HAP-1 (cell line): ENCODE data around the gene GSTA2.
"Not testable (repeated sequence)": the region's sequence is repeated elsewhere in the genome, so short reads cannot be mapped to it uniquely, and the experiment has no call there.

Source experiments
- DNase-seq, 2 experiments: peaks; one replicate each; pipeline ENCODE4 v3.0.0-alpha.2; 2016 to 2020; ENCODE audit warnings: low spot score in 2 of 2
- H3K27me3 ChIP-seq: fragments of 250-450 bp; sonication (Bioruptor Pico); 2 replicates; pipeline ENCODE4 v1.5.1; 2020; ENCODE audit warnings: low read depth, mild to moderate bottlenecking, moderate library complexity
- H3K36me3 ChIP-seq: fragments of 250-450 bp; sonication (Bioruptor Pico); replicated peaks from 2 replicates; pipeline ENCODE4 v1.5.1; 2020; ENCODE audit warnings: mild to moderate bottlenecking
- H3K4me1 ChIP-seq: fragments of 250-450 bp; sonication (Bioruptor Pico); 2 replicates; pipeline ENCODE4 v1.5.1; 2020; ENCODE audit warnings: mild to moderate bottlenecking
- H3K4me3 ChIP-seq: fragments of 250-450 bp; sonication (Bioruptor Pico); 2 replicates; pipeline ENCODE4 v1.5.1; 2020; ENCODE audit warnings: mild to moderate bottlenecking, moderate library complexity
- H3K9me3 ChIP-seq: fragments of 250-450 bp; sonication (Bioruptor Pico); 2 replicates; pipeline ENCODE4 v1.5.1; 2020; ENCODE audit warnings: mild to moderate bottlenecking, moderate library complexity
- in situ Hi-C: fragments of 300-500 bp; cut with MboI; formaldehyde crosslinking; loops from 3 replicates; pipeline ENCODE4 v1.14.3; 2020; ENCODE audit warnings: low sequenced_read_pairs, inconsistent platforms, mixed read lengths

Gene GSTA2

GRCh38 chr6:52763322-52763916 is at the start of gene GSTA2:
Gene GSTA2, minus strand, starts transcription at chr6:52763475. Its CDS starts 5,528 bp downstream, at chr6:52757947.
- H3K36me3 ChIP-seq, H3K27me3 ChIP-seq, H3K9me3 ChIP-seq, H3K4me1 ChIP-seq, H3K4me3 ChIP-seq, in situ Hi-C loops: not testable (repeated sequence)
- DNase-seq, result peak; percentile 22 to 34

- H3K36me3 ChIP-seq, H3K27me3 ChIP-seq, H3K9me3 ChIP-seq, H3K4me1 ChIP-seq, H3K4me3 ChIP-seq, DNase-seq: not testable (repeated sequence)
- in situ Hi-C loops, result loop anchor here (10.0 kb wide), 1 partner anchor 85 kb away; no protein-coding TSS in a partner anchor
These were observed 46.5 kb upstream of the GSTA2 start for GRCh38 chr6:52809777-52810176.

DNA sequence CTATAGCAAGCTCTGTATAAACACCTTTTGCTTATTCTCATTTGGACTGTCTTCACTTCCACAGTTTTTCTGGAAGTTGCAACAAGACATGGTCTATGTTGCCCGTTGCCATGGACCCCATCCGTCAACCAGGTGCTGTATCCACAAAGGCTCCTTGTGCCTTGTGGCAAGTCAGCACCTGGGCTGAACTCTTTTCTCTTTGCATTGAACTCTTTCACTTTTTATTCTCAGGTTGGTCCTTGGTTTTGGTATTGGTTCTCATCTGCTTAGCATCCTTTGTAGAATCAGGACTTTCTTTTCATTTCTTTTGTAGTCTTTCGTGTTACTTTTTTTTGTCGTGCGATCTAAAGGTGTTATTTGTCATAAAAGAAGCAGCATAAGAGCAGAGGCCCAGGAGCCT is 45.4 kb upstream of the GSTA2 start:
- in situ Hi-C loops, result loop anchor here (10.0 kb wide), 1 partner anchor 84 kb away; no protein-coding TSS in a partner anchor
- no peak for DNase-seq

GRCh38 chr6:52803668-52804255 is 40.5 kb upstream of the GSTA2 start, which contains the start of gene GSTA1:
Gene GSTA1, minus strand, starts transcription at chr6:52803816. Its CDS starts 4,549 bp downstream, at chr6:52799267.
- H3K4me1 ChIP-seq, H3K36me3 ChIP-seq, H3K9me3 ChIP-seq, H3K4me3 ChIP-seq, H3K27me3 ChIP-seq: not testable (repeated sequence)
- in situ Hi-C loops, result loop anchor here (10.0 kb wide), 1 partner anchor 79 kb away; no protein-coding TSS in a partner anchor
- peak; percentile 48 to 74 for DNase-seq

More for the DNA sequence above, 45.4 kb upstream of the GSTA2 start:
- Histone ChIP-seq H3K36me3 (no peaks in the 10 kb centered on the region), H3K27me3 (no peaks in the 10 kb centered on the region), H3K9me3 (no peaks in the 10 kb centered on the region), H3K4me3 (no peak overlapping the region), H3K4me1 (no peaks in the 10 kb centered on the region; the same call in 1 of the 2 replicates)

DNA sequence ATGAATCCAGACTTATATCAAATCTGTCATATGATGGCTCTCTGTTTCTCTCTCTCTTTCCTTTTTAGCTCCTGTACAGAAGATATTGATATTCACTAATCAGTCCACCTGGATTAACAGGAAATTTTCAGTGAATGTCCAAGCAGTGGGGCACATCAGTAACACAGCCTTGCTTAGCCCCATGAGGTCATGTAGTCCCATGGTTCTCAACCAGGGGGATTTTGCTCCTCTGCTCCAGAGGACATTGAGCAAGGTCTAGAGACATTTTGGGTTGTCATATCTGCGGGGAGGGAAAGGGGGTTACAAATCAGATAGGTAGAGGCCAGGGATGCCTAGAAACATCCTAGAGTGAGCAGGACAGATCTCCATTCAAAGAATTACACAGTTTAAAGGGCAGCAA is 39.5 kb upstream of the GSTA2 start:
- Histone ChIP-seq H3K36me3 (no peaks in the 10 kb centered on the region), H3K27me3 (no peaks in the 10 kb centered on the region), H3K4me1 (no peaks in the 10 kb centered on the region), H3K9me3 (no peaks in the 10 kb centered on the region), H3K4me3 (no peak overlapping the region)
- no peak for DNase-seq
- in situ Hi-C loops, result loop anchor here (10.0 kb wide), 1 partner anchor 78 kb away; no protein-coding TSS in a partner anchor

DNA sequence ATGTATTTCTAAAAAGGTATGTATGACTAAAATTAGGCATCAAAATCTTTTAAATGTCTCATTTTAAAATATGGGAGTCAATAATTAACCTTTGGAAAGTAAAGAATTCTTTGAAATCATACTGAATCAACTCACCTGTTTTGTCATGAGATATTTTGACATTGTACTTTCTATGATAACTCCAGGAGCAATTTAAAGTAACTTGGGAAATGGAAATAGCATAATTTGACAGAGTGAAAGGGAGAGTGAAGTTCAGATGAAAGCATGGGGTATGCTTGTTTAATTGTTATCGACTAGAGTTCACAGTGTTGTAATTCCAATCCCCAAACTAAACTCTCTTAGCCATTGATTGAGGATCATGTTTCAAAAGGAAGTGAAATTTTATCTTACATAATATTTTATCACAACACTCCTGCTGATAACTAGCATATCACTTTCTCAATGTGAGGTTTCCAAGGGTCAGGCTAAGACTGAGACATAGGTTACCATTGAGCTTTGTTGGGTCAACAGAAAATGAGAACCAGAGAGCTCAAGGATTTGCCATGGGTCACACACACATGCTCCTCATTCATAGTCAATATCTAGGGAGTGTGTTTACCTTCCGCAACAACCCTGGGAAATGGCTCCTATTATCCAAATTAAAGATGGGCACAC is 38.0 kb upstream of the GSTA2 start:
- in situ Hi-C loops, result loop anchor here (10.0 kb wide), 1 partner anchor 77 kb away; no protein-coding TSS in a partner anchor
- H3K9me3 ChIP-seq, result no peaks in the 10 kb centered on the region
- no peaks in the 10 kb centered on the region for H3K36me3 ChIP-seq

GRCh38 chr6:52799272-52799671 is 36.0 kb upstream of the GSTA2 start:
- DNase-seq, in situ Hi-C loops, H3K36me3 ChIP-seq, H3K4me1 ChIP-seq, H3K4me3 ChIP-seq, H3K27me3 ChIP-seq, H3K9me3 ChIP-seq: not testable (repeated sequence)

More for the DNA sequence above, 38.0 kb upstream of the GSTA2 start:
- no peak for DNase-seq
- H3K4me1 ChIP-seq, result no peaks in the 10 kb centered on the region
- H3K4me3 ChIP-seq, result no peak overlapping the region
- H3K27me3 ChIP-seq, result no peaks in the 10 kb centered on the region

- H3K4me1 ChIP-seq, H3K4me3 ChIP-seq, in situ Hi-C loops, H3K27me3 ChIP-seq, H3K9me3 ChIP-seq, H3K36me3 ChIP-seq, DNase-seq: not testable (repeated sequence)
These were observed 31.1 kb upstream of the GSTA2 start for GRCh38 chr6:52794366-52794765.

DNA sequence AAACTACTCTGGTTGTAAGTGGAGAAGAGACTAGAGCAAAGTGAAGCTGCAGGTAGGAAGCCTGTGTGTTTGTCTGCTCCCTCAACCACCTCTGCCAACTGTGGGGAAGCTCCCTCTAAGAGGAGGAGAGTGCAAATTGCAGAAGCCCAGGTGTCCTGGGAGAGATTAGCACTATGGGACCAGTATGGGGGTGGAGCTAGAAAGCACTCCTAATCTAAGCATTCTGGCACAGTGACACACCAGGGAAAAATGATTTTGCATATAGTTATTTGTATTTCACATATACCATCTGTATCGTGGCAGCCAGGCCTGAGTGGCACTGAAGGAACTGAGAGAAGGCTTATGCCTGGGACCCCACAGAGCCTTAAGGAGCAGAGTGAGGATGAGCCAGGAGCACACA is 27.6 kb upstream of the GSTA2 start:
- Histone ChIP-seq H3K4me1 (no peaks in the 10 kb centered on the region), H3K27me3 (no peaks in the 10 kb centered on the region), H3K4me3 (no peak overlapping the region), H3K9me3 (no peaks in the 10 kb centered on the region), H3K36me3 (no peaks in the 10 kb centered on the region)
- in situ Hi-C loops, result no loop called here
- DNase-seq, result no peak

- H3K27me3 ChIP-seq, H3K4me1 ChIP-seq, H3K9me3 ChIP-seq, DNase-seq, H3K36me3 ChIP-seq, in situ Hi-C loops, H3K4me3 ChIP-seq: not testable (repeated sequence)
These were observed 26.4 kb upstream of the GSTA2 start for GRCh38 chr6:52789658-52790057.

DNA sequence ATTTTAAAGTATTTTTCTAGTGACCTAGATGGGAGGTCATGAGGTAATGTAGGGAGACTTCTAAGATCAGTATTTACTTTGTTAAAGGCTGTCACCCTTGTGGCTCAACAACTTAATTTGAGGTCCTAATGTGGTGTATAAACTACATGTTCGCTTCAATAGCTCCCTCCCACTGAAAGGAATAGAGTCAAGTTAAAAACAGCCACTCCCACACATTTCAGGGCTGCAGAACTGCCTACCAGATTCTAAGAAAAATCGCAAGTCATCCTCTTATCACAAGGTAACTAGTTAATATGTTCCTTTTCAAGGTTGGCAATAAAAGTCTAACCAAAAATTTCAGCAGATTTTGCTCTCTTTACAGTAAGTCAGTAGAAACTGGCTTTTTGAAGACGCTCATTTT is 25.2 kb upstream of the GSTA2 start:
- H3K36me3 ChIP-seq, result no peaks in the 10 kb centered on the region
- H3K27me3 ChIP-seq, result no peaks in the 10 kb centered on the region
- H3K4me1 ChIP-seq, result no peaks in the 10 kb centered on the region
- in situ Hi-C loops, result no loop called here
- no peak overlapping the region for H3K4me3 ChIP-seq
- no peak for DNase-seq
- no peaks in the 10 kb centered on the region for H3K9me3 ChIP-seq

- in situ Hi-C loops, result no loop called here
- Histone ChIP-seq H3K4me1 (no peaks in the 10 kb centered on the region), H3K4me3 (no peak overlapping the region), H3K36me3 (no peaks in the 10 kb centered on the region), H3K9me3 (no peaks in the 10 kb centered on the region), H3K27me3 (no peaks in the 10 kb centered on the region)
- DNase-seq, result no peak
These were observed 24.6 kb upstream of the GSTA2 start for GRCh38 chr6:52787917-52788316.

- Histone ChIP-seq H3K4me3 (no peak overlapping the region), H3K36me3 (no peaks in the 10 kb centered on the region), H3K9me3 (no peaks in the 10 kb centered on the region), H3K27me3 (no peaks in the 10 kb centered on the region), H3K4me1 (no peaks in the 10 kb centered on the region)
- DNase-seq, result no peak
- in situ Hi-C loops, result no loop called here
These were observed 23.1 kb upstream of the GSTA2 start for GRCh38 chr6:52786249-52786956.
